ENCODE measurements around the gene CRTC1. TPM values are rescaled to one million over a fixed set of nuclear protein-coding genes. Genes with fewer than 3 reads are reported as not detected.

The CRTC1 gene
- total RNA-seq, 1 donor, result 6.7 TPM

GRCh38 chr19:18697680-18698079 lies 14.2 kb downstream of the CRTC1 start:
- no peak for DNase-seq (ENCODE audit: low read depth in 2 of 3, low spot score in 2 of 3)

- DNase-seq (ENCODE audit: low read depth in 2 of 3, low spot score in 2 of 3), result no peak
Observed at GRCh38 chr19:18698321-18699167, 15.1 kb downstream of the CRTC1 start.

- DNase-seq (ENCODE audit: low read depth in 2 of 3, low spot score in 2 of 3), result no peak
Observed at GRCh38 chr19:18699403-18700054, 16.0 kb downstream of the CRTC1 start.

GRCh38 chr19:18700501-18701249 lies 17.2 kb downstream of the CRTC1 start:
- peak; percentile 44 to 92 (median 81) for DNase-seq (ENCODE audit: low read depth in 2 of 3, low spot score in 2 of 3)

- DNase-seq (ENCODE audit: low read depth in 2 of 3, low spot score in 2 of 3), result no peak
Observed at GRCh38 chr19:18701250-18701608, 17.7 kb downstream of the CRTC1 start.

- no peak for DNase-seq (ENCODE audit: low read depth in 2 of 3, low spot score in 2 of 3)
Observed at GRCh38 chr19:18704054-18704453, 20.6 kb downstream of the CRTC1 start.

GRCh38 chr19:18704971-18705370 lies 21.5 kb downstream of the CRTC1 start:
- DNase-seq (ENCODE audit: low read depth in 2 of 3, low spot score in 2 of 3), result no peak

- DNase-seq (ENCODE audit: low read depth in 2 of 3, low spot score in 2 of 3), result no peak
Observed at GRCh38 chr19:18708452-18709231, 25.2 kb downstream of the CRTC1 start.

GRCh38 chr19:18709546-18709945 lies 26.1 kb downstream of the CRTC1 start:
- no peak for DNase-seq (ENCODE audit: low read depth in 2 of 3, low spot score in 2 of 3)

- no peak for DNase-seq (ENCODE audit: low read depth in 2 of 3, low spot score in 2 of 3)
Observed at GRCh38 chr19:18710186-18710585, 26.7 kb downstream of the CRTC1 start.

GRCh38 chr19:18710996-18711751 lies 27.7 kb downstream of the CRTC1 start:
- DNase-seq (ENCODE audit: low read depth in 2 of 3, low spot score in 2 of 3), result no peak

GRCh38 chr19:18711893-18712292 lies 28.4 kb downstream of the CRTC1 start:
- DNase-seq (ENCODE audit: low read depth in 2 of 3, low spot score in 2 of 3), result no peak

GRCh38 chr19:18712981-18713380 lies 29.5 kb downstream of the CRTC1 start:
- no peak for DNase-seq (ENCODE audit: low read depth in 2 of 3, low spot score in 2 of 3)

- no peak for DNase-seq (ENCODE audit: low read depth in 2 of 3, low spot score in 2 of 3)
Observed at GRCh38 chr19:18713550-18714117, 30.2 kb downstream of the CRTC1 start.

GRCh38 chr19:18715416-18715815 lies 31.9 kb downstream of the CRTC1 start:
- no peak for DNase-seq (ENCODE audit: low read depth in 2 of 3, low spot score in 2 of 3)

- DNase-seq (ENCODE audit: low read depth in 2 of 3, low spot score in 2 of 3), result no peak
Observed at GRCh38 chr19:18716857-18717256, 33.4 kb downstream of the CRTC1 start.

GRCh38 chr19:18717601-18718000 lies 34.1 kb downstream of the CRTC1 start:
- no peak for DNase-seq (ENCODE audit: low read depth in 2 of 3, low spot score in 2 of 3)

GRCh38 chr19:18718015-18718526 lies 34.6 kb downstream of the CRTC1 start:
- DNase-seq (ENCODE audit: low read depth in 2 of 3, low spot score in 2 of 3), result no peak

GRCh38 chr19:18718846-18719458 lies 35.5 kb downstream of the CRTC1 start:
- no peak for DNase-seq (ENCODE audit: low read depth in 2 of 3, low spot score in 2 of 3)

Data from hematopoietic multipotent progenitor cell (in vitro differentiated cells).